Suprapubic skin (tissue), 4 donors: ENCODE data around the gene RFC4.

Source experiments
- CTCF ChIP-seq, 2 donors: fragments of 200-600 bp in 1 of 2; fragments of 450-650 bp in 1 of 2; sonication (generic) in 1 of 2; IDR thresholded peaks; one replicate each; pipeline ENCODE4 v1.5.1; 2016 to 2019; ENCODE audit warnings: antibody characterized with exemption in 2 of 2, mild to moderate bottlenecking in 1 of 2, moderate library complexity in 1 of 2
- EP300 ChIP-seq: sonication (generic); formaldehyde crosslinking; IDR thresholded peaks from one replicate; pipeline ENCODE4 v1.6.1; 2017; ENCODE audit warnings: antibody characterized with exemption
- POLR2A ChIP-seq, 2 donors: fragments of 450-650 bp; IDR thresholded peaks; one replicate each; pipeline ENCODE4 v1.6.1; 2017; ENCODE audit warnings: antibody characterized with exemption in 2 of 2, mild to moderate bottlenecking in 2 of 2, moderate library complexity in 2 of 2
- POLR2AphosphoS5 ChIP-seq, 3 donors: sonication (generic); formaldehyde crosslinking; IDR thresholded peaks; one replicate each; pipeline ENCODE4 v1.6.1; 2017; ENCODE audit warnings: antibody characterized with exemption in 3 of 3

GRCh38 chr3:186826410-186826975 lies 20.2 kb upstream of the RFC4 start:
- TF ChIP-seq CTCF (IDR thresholded peaks at IDR 0.05) (no peak), POLR2AphosphoS5 (IDR thresholded peaks at IDR 0.05) (no peak), EP300 (no peak), POLR2A (IDR thresholded peaks at IDR 0.05) (no peak)
